Kidney epithelial cell (primary cell): Measurements from ENCODE around the gene ACTR5. TPM values are rescaled to one million over a fixed set of nuclear protein-coding genes. Genes with fewer than 3 reads are reported as not detected.

ENCODE experiments used
- DNase-seq: peaks from one replicate; pipeline ENCODE4 v3.0.0-alpha.2; 2010; ENCODE audit warnings: low read depth
- H3K27me3 ChIP-seq: 2 replicates; pipeline ENCODE4 v1.6.0; 2011; ENCODE audit warnings: low read length; ENCODE audit not compliant: control insufficient read depth, insufficient read depth
- H3K36me3 ChIP-seq: 2 replicates; pipeline ENCODE4 v1.5.1; 2011; ENCODE audit warnings: low read length; ENCODE audit not compliant: control insufficient read depth, insufficient read depth
- H3K4me3 ChIP-seq: 2 replicates; pipeline ENCODE4 v1.5.1; 2011; ENCODE audit warnings: low read depth, mild to moderate bottlenecking, control low read depth, low read length
- total RNA-seq: library from RNA; depleted of rRNA; stranded (reverse); fragments of >200 nt; gene quantifications from 2 replicates; pipeline ENCODE4 v1.2.3, GENCODE V29; 2015
- TF ChIP-seq, protein P1 (sequence below): IDR thresholded peaks from 2 replicates; pipeline ENCODE4 v1.5.1; 2011; ENCODE audit warnings: mild to moderate bottlenecking, moderate library complexity, low read length, control low read depth, inconsistent platforms; ENCODE audit not compliant: insufficient read depth, poor library complexity, severe bottlenecking

Gene ACTR5
- total RNA-seq, 1 donor from 2014 or later = 8.4 TPM

DNA sequence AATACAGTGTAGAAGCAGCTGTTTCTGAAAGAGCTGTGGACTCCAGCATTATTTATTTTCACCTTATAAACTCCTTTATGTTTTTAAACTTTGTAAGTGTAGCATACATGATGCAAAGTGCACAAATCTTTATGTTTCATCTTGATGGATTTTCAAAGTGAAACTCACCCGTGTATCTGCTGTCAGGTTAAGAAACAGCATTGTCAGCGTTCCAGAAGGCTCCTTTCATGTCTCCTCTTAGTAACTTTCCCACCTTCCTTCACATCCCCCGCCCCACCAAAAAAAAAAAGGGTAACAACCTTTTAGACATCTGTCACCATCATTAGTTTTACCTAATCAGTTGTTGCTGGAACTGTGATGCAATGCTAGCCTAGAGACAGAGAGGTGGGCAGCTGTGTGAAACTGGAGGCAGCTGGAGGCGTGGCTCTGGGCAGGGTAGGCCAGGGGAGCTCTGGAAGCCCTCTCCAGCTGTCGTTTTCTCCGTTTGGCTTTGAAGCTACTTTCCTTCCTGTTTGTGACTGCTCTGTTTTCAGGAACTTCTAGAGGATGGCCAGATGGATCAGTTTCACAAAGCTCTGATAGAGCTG is 7.2 kb downstream of the ACTR5 start:
- Histone ChIP-seq H3K27me3 (no peaks in the 10 kb centered on the region), H3K36me3 (no peaks in the 10 kb centered on the region), H3K4me3 (no peak overlapping the region)
- TF ChIP-seq, protein P1, sequence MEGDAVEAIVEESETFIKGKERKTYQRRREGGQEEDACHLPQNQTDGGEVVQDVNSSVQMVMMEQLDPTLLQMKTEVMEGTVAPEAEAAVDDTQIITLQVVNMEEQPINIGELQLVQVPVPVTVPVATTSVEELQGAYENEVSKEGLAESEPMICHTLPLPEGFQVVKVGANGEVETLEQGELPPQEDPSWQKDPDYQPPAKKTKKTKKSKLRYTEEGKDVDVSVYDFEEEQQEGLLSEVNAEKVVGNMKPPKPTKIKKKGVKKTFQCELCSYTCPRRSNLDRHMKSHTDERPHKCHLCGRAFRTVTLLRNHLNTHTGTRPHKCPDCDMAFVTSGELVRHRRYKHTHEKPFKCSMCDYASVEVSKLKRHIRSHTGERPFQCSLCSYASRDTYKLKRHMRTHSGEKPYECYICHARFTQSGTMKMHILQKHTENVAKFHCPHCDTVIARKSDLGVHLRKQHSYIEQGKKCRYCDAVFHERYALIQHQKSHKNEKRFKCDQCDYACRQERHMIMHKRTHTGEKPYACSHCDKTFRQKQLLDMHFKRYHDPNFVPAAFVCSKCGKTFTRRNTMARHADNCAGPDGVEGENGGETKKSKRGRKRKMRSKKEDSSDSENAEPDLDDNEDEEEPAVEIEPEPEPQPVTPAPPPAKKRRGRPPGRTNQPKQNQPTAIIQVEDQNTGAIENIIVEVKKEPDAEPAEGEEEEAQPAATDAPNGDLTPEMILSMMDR = no peak
- DNase-seq = no peak

DNA sequence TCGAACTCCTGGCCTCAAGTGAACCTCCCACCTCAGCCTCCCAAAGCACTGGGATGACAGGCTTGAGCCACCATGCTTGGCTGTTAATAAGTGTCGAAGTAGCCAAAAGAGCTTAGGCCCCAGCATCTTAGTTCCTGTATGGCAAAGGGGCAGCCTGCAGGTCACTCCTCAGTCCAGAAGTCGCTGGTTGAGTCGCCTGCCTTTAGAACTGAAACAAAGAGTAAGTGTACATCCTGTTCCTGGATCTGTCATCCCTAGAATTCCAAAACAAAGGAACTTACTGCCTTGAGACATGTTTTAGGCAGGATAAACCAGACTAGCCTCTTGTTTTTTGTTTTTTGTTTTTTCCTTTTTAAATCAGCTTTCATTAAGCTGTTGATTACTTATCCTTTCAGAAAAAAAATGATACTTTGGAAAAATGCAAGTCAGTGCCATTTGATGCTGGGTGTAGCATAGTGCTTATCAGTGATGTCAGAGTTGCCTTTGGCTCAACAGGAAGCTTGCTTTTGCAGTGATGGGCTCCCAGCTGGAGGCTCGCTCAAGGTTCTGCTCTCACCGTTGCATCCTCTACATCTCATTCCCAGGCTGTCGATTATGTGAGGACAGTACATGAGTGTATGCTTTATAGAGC is 9.0 kb downstream of the ACTR5 start:
- no peaks in the 10 kb centered on the region for H3K27me3 ChIP-seq
- TF ChIP-seq, protein P1 = no peak
- DNase-seq = no peak
- no peak overlapping the region for H3K4me3 ChIP-seq
- H3K36me3 ChIP-seq = peaks cover 1% of the 10 kb centered on the region

DNA sequence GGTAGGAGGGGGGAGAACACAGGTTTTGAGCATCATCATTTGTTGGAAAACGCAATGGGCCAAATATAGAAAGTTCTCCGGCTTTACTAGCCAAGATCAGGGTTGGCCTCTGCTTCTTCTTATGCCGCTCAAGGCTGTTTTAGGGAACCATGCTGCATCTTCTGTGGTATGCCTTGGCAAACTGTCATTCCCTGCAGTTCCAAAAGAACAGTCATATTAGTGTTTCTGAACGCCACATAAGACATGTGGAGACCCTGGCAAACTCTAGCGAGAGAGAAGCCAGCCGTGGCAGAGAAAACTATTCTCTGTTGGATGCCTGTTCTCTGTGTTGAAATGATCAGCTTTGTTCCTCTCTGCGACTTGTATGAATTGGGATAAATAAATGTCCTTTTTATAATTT is 10.8 kb downstream of the ACTR5 start:
- no peak overlapping the region for H3K4me3 ChIP-seq
- TF ChIP-seq, protein P1 = no peak
- no peaks in the 10 kb centered on the region for H3K27me3 ChIP-seq
- no peak for DNase-seq
- peaks cover 1% of the 10 kb centered on the region for H3K36me3 ChIP-seq

DNA sequence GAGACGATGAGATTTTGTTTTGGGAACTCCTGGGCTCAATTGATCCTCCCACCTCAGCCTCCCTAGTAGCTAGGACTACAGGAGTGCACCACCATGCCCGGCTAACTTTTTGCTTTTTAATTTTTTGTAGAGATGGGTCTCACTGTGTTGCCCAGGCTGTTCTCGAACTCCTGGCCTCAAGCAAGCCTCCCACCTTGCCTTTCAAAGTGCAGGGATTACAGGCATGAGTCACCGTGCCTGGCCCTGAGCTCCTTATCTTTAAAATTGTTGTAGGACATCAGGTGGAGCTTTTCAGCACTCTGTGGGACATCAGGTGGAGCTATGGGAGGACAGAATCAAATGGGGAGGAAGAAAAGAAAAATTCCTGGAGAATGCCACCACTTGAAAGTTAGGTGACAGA is 12.7 kb downstream of the ACTR5 start:
- TF ChIP-seq, protein P1 = no peak
- no peak for DNase-seq
- Histone ChIP-seq H3K4me3 (no peak overlapping the region), H3K36me3 (peaks cover 1% of the 10 kb centered on the region), H3K27me3 (no peaks in the 10 kb centered on the region)

DNA sequence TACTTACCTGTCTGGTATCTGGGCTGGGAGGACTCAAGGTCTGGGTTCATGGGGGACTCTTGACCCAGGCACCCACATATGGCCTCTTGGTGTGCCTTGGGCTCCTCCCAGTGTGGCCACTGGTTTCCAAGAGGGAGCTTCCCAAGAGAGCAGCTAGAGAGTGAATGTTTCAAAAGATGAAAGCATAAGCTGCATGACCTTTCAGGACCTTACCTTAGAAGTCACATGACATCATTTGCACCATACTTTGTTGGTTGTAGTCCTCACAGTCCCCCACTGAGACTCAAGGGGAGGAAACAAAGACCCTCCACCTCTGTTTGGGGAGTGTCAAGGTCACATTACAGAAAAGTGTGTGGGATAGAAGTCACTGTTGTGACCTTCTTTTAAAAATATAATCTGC is 13.9 kb downstream of the ACTR5 start:
- peaks cover 1% of the 10 kb centered on the region for H3K36me3 ChIP-seq
- TF ChIP-seq, protein P1 = no peak

DNA sequence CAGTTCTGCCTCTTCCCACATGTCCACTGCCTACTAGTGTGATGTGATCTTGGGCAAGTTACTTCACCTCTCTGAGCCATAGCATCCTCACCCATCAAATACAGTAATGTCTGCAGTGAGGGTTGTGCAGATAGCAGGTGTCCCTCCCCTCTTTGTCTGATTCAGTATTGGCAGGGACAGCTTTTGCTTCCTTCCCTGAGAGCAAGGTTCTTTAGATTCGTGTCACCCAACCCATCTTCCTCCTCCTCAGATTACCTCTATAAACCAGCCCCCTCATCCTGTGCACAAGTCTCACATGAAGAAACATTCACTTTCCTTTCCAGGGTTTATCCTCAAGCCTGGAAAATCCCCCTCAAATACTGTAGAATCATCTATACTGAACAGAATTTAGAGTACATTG is 15.4 kb downstream of the ACTR5 start:
- DNase-seq = no peak
- TF ChIP-seq, protein P1 = no peak
- Histone ChIP-seq H3K4me3 (no peak overlapping the region), H3K27me3 (no peaks in the 10 kb centered on the region), H3K36me3 (peaks cover 3% of the 10 kb centered on the region)

More for the DNA sequence above, 13.9 kb downstream of the ACTR5 start:
- no peak for DNase-seq
- no peak overlapping the region for H3K4me3 ChIP-seq
- no peaks in the 10 kb centered on the region for H3K27me3 ChIP-seq
